Subcutaneous abdominal adipose tissue (tissue), 5 donors: ENCODE results near the gene RBM45.

Experiments
- H3K27ac ChIP-seq: one replicate; pipeline ENCODE4 v1.7.0; 2013; ENCODE audit warnings: low read depth, mild to moderate bottlenecking, inconsistent platforms, low read length, moderate library complexity
- H3K27me3 ChIP-seq, 5 donors: one replicate each; pipeline ENCODE4 v1.7.0; 2013; ENCODE audit warnings: low read length in 5 of 5, inconsistent platforms in 1 of 5; ENCODE audit not compliant: control insufficient read depth in 5 of 5, insufficient read depth in 4 of 5
- H3K36me3 ChIP-seq, 5 donors: one replicate each; pipeline ENCODE4 v1.7.0; 2013; ENCODE audit warnings: low read length in 5 of 5; ENCODE audit not compliant: control insufficient read depth in 5 of 5, insufficient read depth in 5 of 5
- H3K4me1 ChIP-seq, 5 donors: one replicate each; pipeline ENCODE4 v1.7.0; 2013; ENCODE audit warnings: low read length in 5 of 5, mild to moderate bottlenecking in 3 of 5, moderate library complexity in 1 of 5; ENCODE audit not compliant: control insufficient read depth in 5 of 5, insufficient read depth in 5 of 5
- H3K4me3 ChIP-seq, 5 donors: one replicate each; pipeline ENCODE4 v1.7.0; 2013; ENCODE audit warnings: low read length in 5 of 5, low read depth in 1 of 5
- H3K9ac ChIP-seq, 5 donors: one replicate each; pipeline ENCODE4 v1.7.0; 2013; ENCODE audit warnings: low read length in 5 of 5, mild to moderate bottlenecking in 4 of 5, moderate library complexity in 3 of 5
- H3K9me3 ChIP-seq, 5 donors: one replicate each; pipeline ENCODE4 v1.7.0; 2013; ENCODE audit warnings: low read length in 5 of 5; ENCODE audit not compliant: control insufficient read depth in 5 of 5
- donor health status: healthy.
- donor health status: healthy.
- donor health status: healthy.
- donor health status: healthy.
- donor health status: healthy.

RBM45 gene

DNA sequence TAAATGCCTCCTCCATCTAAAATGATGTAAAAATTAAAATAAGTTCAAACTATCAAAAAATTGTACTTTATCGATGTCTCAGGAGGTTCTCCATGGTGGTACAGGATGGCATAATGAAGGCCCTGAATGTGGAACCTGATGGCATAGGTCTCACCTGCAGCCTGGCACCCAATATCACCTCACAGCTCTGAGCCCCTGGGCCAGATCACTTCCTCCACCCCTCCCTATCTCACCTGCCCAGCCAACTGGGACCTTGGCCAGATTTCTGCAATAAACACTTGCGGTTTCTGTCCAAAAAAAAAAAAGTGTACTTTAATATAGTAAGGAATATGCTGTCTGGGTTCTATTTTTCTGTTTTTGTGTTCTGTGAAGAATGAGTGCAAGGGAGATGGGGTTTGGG, 6.7 kb upstream of the RBM45 start:
- no peak overlapping the region for H3K9ac ChIP-seq
- no peak overlapping the region for H3K27ac ChIP-seq

DNA sequence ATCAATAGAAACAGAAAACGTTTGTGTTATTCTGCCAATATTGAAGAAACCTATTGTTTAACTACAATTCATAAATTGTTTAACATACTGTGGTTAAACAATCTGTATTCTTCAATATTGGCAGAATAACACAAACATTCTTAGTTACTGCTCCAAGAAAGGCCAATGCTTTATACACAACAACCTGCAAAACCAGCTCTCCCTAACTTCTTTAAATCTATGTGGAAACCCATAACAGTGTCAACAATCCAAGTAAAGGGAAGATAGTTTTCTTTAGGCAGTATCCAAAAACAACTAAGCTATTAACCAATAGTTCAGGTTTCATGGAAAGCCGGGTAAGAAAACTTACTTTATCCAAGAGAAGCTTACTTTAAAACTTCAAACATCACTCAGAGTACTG, 6.2 kb upstream of the RBM45 start:
- no peaks in the 10 kb centered on the region for H3K36me3 ChIP-seq
- H3K4me3 ChIP-seq: no peak overlapping the region
- H3K27me3 ChIP-seq: no peaks in the 10 kb centered on the region
- H3K9me3 ChIP-seq: no peaks in the 10 kb centered on the region
- no peak overlapping the region for H3K9ac ChIP-seq
- no peaks in the 10 kb centered on the region for H3K4me1 ChIP-seq
- no peak overlapping the region for H3K27ac ChIP-seq

More for the DNA sequence above, 6.7 kb upstream of the RBM45 start:
- Histone ChIP-seq H3K36me3 (no peaks in the 10 kb centered on the region), H3K4me1 (no peaks in the 10 kb centered on the region), H3K4me3 (no peak overlapping the region), H3K27me3 (no peaks in the 10 kb centered on the region), H3K9me3 (no peaks in the 10 kb centered on the region)

GRCh38 chr2:178108176-178108575, 4.1 kb upstream of the RBM45 start:
- no peaks in the 10 kb centered on the region for H3K9me3 ChIP-seq
- H3K27me3 ChIP-seq: no peaks in the 10 kb centered on the region
- H3K27ac ChIP-seq: no peak overlapping the region
- peaks cover 0 to 13% (median 12%) of the 10 kb centered on the region in 5 donors for H3K4me1 ChIP-seq
- H3K36me3 ChIP-seq: no peaks in the 10 kb centered on the region
- no peak overlapping the region for H3K4me3 ChIP-seq
- H3K9ac ChIP-seq: no peak overlapping the region

GRCh38 chr2:178109813-178110212, 2.4 kb upstream of the RBM45 start:
- no peak overlapping the region for H3K9ac ChIP-seq
- no peaks in the 10 kb centered on the region for H3K27me3 ChIP-seq
- peaks cover 0 to 23% (median 21%) of the 10 kb centered on the region in 5 donors for H3K4me1 ChIP-seq
- no peak overlapping the region for H3K27ac ChIP-seq
- H3K9me3 ChIP-seq: no peaks in the 10 kb centered on the region
- no peak overlapping the region for H3K4me3 ChIP-seq
- no peaks in the 10 kb centered on the region for H3K36me3 ChIP-seq

DNA sequence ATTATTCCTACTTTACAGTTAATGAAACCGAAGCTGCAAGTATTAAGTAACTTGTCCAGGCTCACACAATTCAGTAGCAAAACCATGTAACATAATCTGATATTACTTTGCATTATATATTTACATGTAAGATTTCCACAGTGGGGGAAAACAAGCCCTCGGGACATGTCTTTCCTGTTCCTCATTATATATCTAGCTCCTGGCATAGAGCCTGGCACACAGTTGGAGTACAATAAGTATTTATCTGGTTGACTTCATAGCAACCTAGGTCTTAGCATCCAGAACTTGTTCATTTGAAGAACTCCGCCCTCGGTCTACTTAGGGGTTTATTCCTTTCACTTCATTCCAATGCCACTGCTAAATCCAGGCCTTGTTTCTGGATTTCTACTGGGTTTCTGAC, 1.6 kb upstream of the RBM45 start:
- Histone ChIP-seq H3K4me3 (no peak overlapping the region), H3K27ac (no peak overlapping the region), H3K9ac (no peak overlapping the region), H3K36me3 (no peaks in the 10 kb centered on the region), H3K27me3 (no peaks in the 10 kb centered on the region), H3K4me1 (peaks cover 0 to 23% (median 21%) of the 10 kb centered on the region in 5 donors), H3K9me3 (no peaks in the 10 kb centered on the region)

- Histone ChIP-seq H3K4me3 (peak overlapping the region in 4 of 5 donors; percentile 19 to 99 (median 92)), H3K4me1 (peaks cover 0 to 23% (median 21%) of the 10 kb centered on the region in 5 donors), H3K9ac (peak overlapping the region in 2 of 5 donors; percentile 14 to 99), H3K27me3 (no peaks in the 10 kb centered on the region), H3K27ac (no peak overlapping the region), H3K9me3 (no peaks in the 10 kb centered on the region), H3K36me3 (peaks cover 0 to 3% (median 0%) of the 10 kb centered on the region in 5 donors)
Observed at GRCh38 chr2:178111743-178112142, 494 bp upstream of the RBM45 start.

DNA sequence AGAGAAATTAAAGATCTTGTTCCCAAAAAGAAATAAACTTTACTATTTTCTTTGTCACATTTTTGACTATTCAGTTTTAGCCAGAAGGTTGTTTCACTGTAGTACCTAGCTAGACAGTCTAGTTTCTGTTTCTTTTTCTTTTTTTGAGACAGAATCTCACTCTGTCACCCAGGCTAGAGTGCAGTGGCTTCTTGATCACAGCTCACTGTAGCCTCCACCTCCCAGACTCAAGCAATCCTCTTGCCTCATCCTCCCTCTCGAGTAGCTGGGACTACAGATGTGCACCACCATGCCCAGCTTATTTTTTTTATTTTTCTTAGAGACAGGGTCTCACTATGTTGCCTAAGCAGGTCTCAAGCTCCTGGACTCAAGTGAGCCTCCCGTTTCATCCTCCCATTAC, 2.2 kb downstream of the RBM45 start:
- Histone ChIP-seq H3K9ac (no peak overlapping the region), H3K36me3 (peaks cover 4 to 12% (median 7%) of the 10 kb centered on the region in 5 donors), H3K4me3 (no peak overlapping the region), H3K27ac (no peak overlapping the region), H3K9me3 (no peaks in the 10 kb centered on the region), H3K27me3 (no peaks in the 10 kb centered on the region), H3K4me1 (peaks cover 0 to 26% (median 21%) of the 10 kb centered on the region in 5 donors)

DNA sequence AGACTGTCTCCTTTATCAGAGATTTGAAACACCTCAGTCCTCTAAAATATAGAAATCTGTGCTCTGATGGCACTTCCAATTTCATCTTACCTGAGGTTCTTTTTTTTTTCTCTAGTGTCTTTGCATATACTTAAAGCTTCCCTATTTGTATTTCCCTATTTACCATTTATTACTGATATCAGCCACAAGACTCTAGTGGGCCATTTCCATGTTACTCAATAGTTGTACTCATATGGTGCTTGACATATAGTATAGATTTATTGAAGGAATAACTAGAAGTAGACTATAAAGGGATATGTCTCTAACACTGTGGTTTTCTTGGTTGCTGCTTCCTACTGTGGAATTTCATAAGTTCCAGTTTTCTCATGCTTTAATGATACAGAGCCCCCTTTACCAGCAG, 3.0 kb downstream of the RBM45 start:
- H3K4me3 ChIP-seq: no peak overlapping the region
- peaks cover 5 to 17% (median 11%) of the 10 kb centered on the region in 5 donors for H3K36me3 ChIP-seq
- H3K27ac ChIP-seq: no peak overlapping the region
- H3K9me3 ChIP-seq: no peaks in the 10 kb centered on the region
- no peaks in the 10 kb centered on the region for H3K27me3 ChIP-seq
- H3K4me1 ChIP-seq: peaks cover 0 to 26% (median 21%) of the 10 kb centered on the region in 5 donors
- H3K9ac ChIP-seq: no peak overlapping the region

DNA sequence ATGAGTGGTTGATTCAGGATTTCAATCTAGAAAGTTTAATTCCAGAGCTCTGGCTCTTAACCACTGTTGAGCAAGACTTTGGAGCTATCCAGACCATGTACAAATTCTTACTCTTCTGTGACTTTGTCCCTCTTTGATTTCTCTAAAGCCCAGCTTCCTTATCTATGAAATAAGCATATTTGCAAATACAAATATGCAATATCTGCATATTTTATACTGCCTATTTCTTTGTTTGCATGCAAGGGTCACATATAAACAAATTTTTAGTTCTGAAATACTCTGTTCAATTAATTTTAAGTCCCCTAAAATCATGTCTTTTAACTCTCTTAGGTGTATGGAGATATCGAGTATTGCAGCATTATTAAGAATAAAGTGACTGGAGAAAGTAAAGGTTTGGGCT, 5.5 kb downstream of the RBM45 start:
- no peaks in the 10 kb centered on the region for H3K9me3 ChIP-seq
- H3K36me3 ChIP-seq: peaks cover 15 to 36% (median 26%) of the 10 kb centered on the region in 5 donors
- H3K9ac ChIP-seq: no peak overlapping the region
- no peak overlapping the region for H3K4me3 ChIP-seq
- no peaks in the 10 kb centered on the region for H3K27me3 ChIP-seq
- H3K27ac ChIP-seq: no peak overlapping the region
- peaks cover 0 to 22% (median 14%) of the 10 kb centered on the region in 5 donors for H3K4me1 ChIP-seq

- H3K36me3 ChIP-seq: peaks cover 26 to 48% (median 42%) of the 10 kb centered on the region in 5 donors
Observed at GRCh38 chr2:178119179-178119922, 7.1 kb downstream of the RBM45 start.

More at GRCh38 chr2:178119179-178119922, 7.1 kb downstream of the RBM45 start:
- peaks cover 0 to 6% (median 0%) of the 10 kb centered on the region in 5 donors for H3K4me1 ChIP-seq
- H3K4me3 ChIP-seq: no peak overlapping the region
- no peaks in the 10 kb centered on the region for H3K27me3 ChIP-seq
- no peaks in the 10 kb centered on the region for H3K9me3 ChIP-seq
- peak overlapping the region in 1 of 5 donors; percentile 40 for H3K9ac ChIP-seq
- H3K27ac ChIP-seq: no peak overlapping the region
